ENCODE measurements around the gene TSPOAP1.

Gene TSPOAP1

DNA sequence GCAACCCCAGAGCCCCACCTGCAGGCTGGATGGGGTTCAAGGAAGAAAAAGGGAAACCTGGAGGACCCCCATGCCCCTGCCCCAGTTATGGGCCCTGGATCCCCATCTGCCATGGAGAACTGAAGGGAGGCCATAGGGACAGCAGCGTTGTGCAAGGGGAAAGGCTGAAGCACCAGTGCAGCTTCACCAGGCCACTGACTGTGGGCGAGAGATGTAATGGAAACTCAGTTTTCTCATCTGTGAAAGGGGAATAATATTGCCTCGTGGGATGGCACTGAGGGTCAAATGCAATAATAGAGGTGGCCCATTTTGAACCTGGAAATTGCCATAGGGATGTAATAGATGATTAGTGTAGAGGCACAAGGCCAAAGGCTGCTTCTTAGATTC lies 9.9 kb upstream of the TSPOAP1 start:
- Mint-ChIP-seq H3K4me1 (ENCODE audit: low read depth) (peaks cover 66% of the 10 kb centered on the region), H3K4me3 (peak overlapping the region; percentile 92), H3K36me3 (ENCODE audit: low read depth) (peaks cover 53% of the 10 kb centered on the region), H3K27ac (peak overlapping the region; percentile 99), H3K9me3 (no peaks in the 10 kb centered on the region), H3K27me3 (no peaks in the 10 kb centered on the region)

DNA sequence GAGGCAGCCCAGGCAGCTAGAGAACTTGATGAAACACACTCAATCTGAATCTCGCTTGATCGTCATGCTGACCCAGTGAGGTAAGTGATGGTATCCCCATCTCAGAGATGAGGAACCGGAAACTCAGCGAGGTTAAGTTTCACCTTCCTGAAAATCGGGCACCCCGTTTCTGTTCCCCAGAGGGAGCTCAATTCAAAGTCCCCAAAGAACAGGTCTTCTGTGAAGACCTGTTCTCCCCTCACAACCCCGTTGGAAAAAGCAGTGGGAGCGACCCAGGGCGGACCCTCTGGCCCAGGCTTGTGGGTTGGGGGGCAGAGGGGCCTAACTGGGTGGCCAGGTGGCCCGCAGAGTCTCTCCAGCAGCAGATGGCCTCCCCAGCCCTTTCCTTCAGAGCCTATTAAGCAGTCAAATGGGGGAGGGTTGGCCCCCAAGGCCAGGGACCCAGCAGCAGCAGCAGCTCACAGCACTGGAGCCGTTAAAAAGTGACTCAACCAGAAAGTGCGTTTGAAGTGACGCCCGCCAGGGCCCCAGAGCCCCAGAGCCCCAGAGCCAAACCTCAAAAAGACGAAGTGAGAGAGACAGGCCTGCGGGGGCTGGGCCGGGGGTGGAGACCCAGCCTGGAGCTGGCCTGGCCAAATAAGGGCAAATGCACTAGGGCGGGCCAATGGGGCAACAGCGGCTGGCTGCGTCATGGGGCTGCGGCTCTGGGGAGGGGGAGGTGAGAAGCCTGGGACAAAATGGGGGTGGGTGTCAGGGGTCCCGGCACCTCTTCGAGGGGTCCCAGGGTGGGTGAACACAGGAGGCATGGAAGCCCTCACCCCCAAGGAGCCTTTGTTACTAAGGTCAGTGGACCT lies 9.2 kb upstream of the TSPOAP1 start:
- Mint-ChIP-seq H3K27me3 (no peaks in the 10 kb centered on the region), H3K36me3 (ENCODE audit: low read depth) (peaks cover 51% of the 10 kb centered on the region), H3K4me3 (peak overlapping the region; percentile 92), H3K27ac (peak overlapping the region; percentile 99), H3K9me3 (no peaks in the 10 kb centered on the region), H3K4me1 (ENCODE audit: low read depth) (peaks cover 63% of the 10 kb centered on the region)

DNA sequence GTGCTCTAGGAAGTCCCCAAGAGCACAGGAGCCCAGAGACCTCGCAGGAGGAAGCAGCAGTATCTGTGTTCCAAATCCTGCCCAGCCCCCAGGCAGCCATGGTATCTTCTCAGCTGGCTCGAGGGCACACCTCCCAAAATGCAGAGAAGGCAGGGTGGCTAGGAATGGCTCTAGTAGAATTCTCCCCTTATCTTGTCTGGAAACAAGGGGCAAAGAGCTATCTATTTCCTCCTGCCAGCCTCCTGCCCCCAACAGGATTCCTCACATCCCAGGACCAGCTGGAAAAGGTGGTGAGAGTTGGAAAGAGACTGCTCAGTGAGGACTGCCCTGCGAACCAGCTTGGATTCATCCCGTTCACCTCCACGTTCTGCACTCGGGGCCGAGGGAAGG lies 8.6 kb upstream of the TSPOAP1 start:
- Mint-ChIP-seq H3K4me1 (ENCODE audit: low read depth) (peaks cover 58% of the 10 kb centered on the region), H3K27me3 (no peaks in the 10 kb centered on the region), H3K4me3 (peak overlapping the region; percentile 92), H3K36me3 (ENCODE audit: low read depth) (peaks cover 46% of the 10 kb centered on the region), H3K27ac (peak overlapping the region; percentile 99), H3K9me3 (no peaks in the 10 kb centered on the region)

- Mint-ChIP-seq H3K36me3 (ENCODE audit: low read depth) (peaks cover 46% of the 10 kb centered on the region), H3K4me1 (ENCODE audit: low read depth) (peaks cover 58% of the 10 kb centered on the region)
Measured at GRCh38 chr17:58336456-58337209, 8.0 kb upstream of the TSPOAP1 start.

GRCh38 chr17:58335779-58336455 lies 7.3 kb upstream of the TSPOAP1 start:
- Mint-ChIP-seq H3K9me3 (no peaks in the 10 kb centered on the region), H3K36me3 (ENCODE audit: low read depth) (peaks cover 48% of the 10 kb centered on the region), H3K27me3 (no peaks in the 10 kb centered on the region), H3K4me3 (peak overlapping the region; percentile 92), H3K27ac (peak overlapping the region; percentile 99), H3K4me1 (ENCODE audit: low read depth) (peaks cover 60% of the 10 kb centered on the region)

More at GRCh38 chr17:58336456-58337209, 8.0 kb upstream of the TSPOAP1 start:
- peak overlapping the region; percentile 99 for H3K27ac Mint-ChIP-seq
- H3K9me3 Mint-ChIP-seq: no peaks in the 10 kb centered on the region
- H3K27me3 Mint-ChIP-seq: no peaks in the 10 kb centered on the region
- H3K4me3 Mint-ChIP-seq: peak overlapping the region; percentile 92

DNA sequence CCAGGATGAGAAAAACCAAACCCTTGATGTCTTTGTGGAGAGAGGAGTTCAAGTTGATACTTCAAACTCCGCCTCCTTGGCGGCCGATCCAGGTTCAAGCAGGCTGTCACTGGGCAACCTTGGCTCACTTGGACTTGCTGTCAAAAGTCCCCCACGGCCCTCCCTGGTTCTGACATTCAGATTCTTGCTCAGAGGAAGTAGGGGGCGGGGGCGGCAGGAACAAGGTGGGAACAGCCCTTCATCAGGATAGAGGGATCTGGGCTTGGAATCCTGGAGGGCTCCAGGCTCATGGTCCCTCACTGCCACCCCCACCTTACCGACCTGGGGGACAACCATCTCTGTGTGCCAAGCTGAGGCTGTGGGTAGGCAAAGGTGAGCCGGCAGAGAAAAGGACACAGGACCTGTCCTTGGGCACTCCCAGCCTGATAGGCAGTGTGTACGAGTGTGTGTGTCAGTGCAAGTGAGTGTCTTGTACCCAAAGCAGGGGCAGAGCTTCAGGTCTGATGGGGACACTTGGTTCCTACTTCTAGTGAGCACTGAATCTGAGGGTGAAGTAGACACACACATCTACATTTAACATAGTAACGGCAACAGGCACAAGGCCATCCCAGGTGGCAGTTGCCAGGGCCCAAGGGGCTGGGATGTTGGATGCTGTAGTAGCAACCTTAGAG lies 6.6 kb upstream of the TSPOAP1 start:
- Mint-ChIP-seq H3K4me3 (peak overlapping the region; percentile 92), H3K9me3 (no peaks in the 10 kb centered on the region), H3K4me1 (ENCODE audit: low read depth) (peaks cover 59% of the 10 kb centered on the region), H3K27me3 (no peaks in the 10 kb centered on the region), H3K27ac (peak overlapping the region; percentile 99), H3K36me3 (ENCODE audit: low read depth) (peaks cover 48% of the 10 kb centered on the region)

- H3K4me1 Mint-ChIP-seq (ENCODE audit: low read depth): peaks cover 61% of the 10 kb centered on the region
- peak overlapping the region; percentile 99 for H3K27ac Mint-ChIP-seq
- H3K36me3 Mint-ChIP-seq (ENCODE audit: low read depth): peaks cover 48% of the 10 kb centered on the region
Measured at GRCh38 chr17:58334661-58335060, 6.1 kb upstream of the TSPOAP1 start.

DNA sequence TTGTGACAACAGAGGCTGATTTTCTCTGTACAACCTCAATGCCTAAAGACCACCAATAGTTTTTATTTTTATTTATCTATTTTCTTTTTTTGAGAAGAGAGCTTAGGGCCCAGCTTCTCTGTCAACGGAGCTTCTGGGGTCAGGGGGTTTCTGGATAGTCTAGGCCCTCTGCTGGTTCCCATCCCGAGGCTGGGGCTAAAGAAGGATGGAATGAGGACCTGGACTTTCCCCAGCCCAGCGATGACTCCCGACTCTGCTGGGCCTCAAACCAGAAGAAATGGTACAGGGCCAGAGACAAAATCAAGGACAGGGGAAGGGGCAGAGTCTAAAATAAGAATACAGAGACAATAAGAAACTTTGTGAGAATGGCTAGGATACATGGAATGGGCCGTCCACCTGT lies 5.7 kb upstream of the TSPOAP1 start:
- H3K27ac Mint-ChIP-seq: peak overlapping the region; percentile 99
- peak overlapping the region; percentile 92 for H3K4me3 Mint-ChIP-seq
- H3K9me3 Mint-ChIP-seq: no peaks in the 10 kb centered on the region
- peaks cover 65% of the 10 kb centered on the region for H3K4me1 Mint-ChIP-seq (ENCODE audit: low read depth)
- no peaks in the 10 kb centered on the region for H3K27me3 Mint-ChIP-seq
- H3K36me3 Mint-ChIP-seq (ENCODE audit: low read depth): peaks cover 44% of the 10 kb centered on the region

More at GRCh38 chr17:58334661-58335060, 6.1 kb upstream of the TSPOAP1 start:
- Mint-ChIP-seq H3K4me3 (peak overlapping the region; percentile 92), H3K27me3 (no peaks in the 10 kb centered on the region), H3K9me3 (no peaks in the 10 kb centered on the region)

DNA sequence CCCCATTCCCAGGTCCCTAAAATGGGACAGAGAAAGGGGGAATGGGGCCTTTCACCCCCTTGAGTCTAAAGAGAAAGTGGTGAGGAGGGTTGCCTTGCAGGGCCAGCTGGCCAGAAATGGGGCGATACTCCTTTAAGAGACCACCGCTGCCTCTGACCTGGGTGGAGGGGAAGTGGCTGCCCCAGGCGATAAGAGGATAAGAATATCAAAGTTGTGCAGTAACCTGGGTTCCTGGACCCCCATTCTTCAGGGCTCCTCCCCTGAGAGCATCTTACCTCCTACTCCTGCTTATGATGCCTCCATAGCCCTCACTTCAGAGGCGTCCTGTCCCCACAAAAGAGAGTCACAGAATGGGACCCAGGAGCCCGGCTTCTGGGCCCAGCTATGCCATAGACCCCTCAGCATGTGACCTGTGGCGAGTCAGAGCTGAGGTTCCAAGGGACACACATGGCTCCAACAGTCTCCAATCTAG lies 5.2 kb upstream of the TSPOAP1 start:
- Mint-ChIP-seq H3K27ac (peak overlapping the region; percentile 99), H3K36me3 (ENCODE audit: low read depth) (peaks cover 43% of the 10 kb centered on the region), H3K4me1 (ENCODE audit: low read depth) (peaks cover 70% of the 10 kb centered on the region), H3K27me3 (no peaks in the 10 kb centered on the region), H3K9me3 (no peaks in the 10 kb centered on the region), H3K4me3 (peak overlapping the region; percentile 92)

- Mint-ChIP-seq H3K27me3 (no peaks in the 10 kb centered on the region), H3K4me3 (peak overlapping the region; percentile 92), H3K4me1 (ENCODE audit: low read depth) (peaks cover 72% of the 10 kb centered on the region), H3K27ac (peak overlapping the region; percentile 99), H3K36me3 (ENCODE audit: low read depth) (peaks cover 41% of the 10 kb centered on the region), H3K9me3 (no peaks in the 10 kb centered on the region)
Measured at GRCh38 chr17:58332778-58333735, 4.5 kb upstream of the TSPOAP1 start.

DNA sequence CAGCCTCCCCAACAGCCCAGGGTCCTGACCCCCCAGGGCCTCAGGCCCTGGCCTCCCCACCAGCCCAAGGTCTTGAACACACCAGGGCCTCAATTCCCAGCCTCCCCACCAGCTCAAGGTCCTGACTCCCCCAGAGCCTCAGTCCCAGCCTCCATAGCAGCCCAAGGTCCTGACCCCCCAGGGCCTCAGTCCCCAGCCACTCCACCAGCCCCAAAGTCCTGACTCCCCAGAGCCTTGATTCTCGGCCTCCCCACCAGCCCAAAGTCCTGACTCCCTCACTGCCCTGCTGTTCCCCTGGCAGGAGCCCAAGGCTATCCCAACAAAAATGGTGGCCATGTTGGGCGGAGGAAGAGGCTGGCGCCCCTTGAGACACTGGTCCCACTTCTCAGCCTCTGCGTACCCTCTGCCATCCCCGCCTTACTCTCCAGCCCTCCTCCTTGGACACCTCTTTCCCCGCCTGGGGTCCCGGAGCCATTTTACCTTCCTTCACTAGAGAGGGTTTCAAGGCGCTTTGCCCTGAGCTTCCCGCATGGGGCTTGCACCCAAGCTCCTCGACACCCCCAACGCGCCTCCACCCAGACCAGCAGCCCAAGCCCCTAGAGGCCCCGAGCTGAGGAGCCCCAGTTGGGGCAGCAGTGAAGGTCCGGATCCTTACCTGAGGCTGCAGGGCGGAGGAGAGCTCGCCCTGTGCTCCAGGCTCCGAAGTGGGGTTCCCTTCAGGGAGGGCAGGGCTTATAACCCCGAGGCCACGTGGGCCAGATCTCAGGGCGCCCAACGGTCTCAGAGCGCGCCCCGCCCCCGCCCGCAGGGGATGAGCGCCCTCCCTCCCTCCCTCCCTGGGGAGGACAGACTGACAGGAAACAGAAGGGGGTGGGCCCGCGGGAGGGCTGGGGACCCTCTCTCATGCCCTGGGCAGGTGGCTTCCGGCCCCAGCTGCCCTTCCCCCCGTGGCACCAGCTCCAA lies 3.5 kb upstream of the TSPOAP1 start:
- Mint-ChIP-seq H3K27me3 (no peaks in the 10 kb centered on the region), H3K4me3 (peak overlapping the region; percentile 92), H3K36me3 (ENCODE audit: low read depth) (peaks cover 43% of the 10 kb centered on the region), H3K9me3 (no peaks in the 10 kb centered on the region), H3K27ac (peak overlapping the region; percentile 99), H3K4me1 (ENCODE audit: low read depth) (peaks cover 78% of the 10 kb centered on the region)

- peak overlapping the region; percentile 99 for H3K27ac Mint-ChIP-seq
- peaks cover 43% of the 10 kb centered on the region for H3K36me3 Mint-ChIP-seq (ENCODE audit: low read depth)
- H3K4me1 Mint-ChIP-seq (ENCODE audit: low read depth): peaks cover 78% of the 10 kb centered on the region
- H3K27me3 Mint-ChIP-seq: no peaks in the 10 kb centered on the region
- no peaks in the 10 kb centered on the region for H3K9me3 Mint-ChIP-seq
- peak overlapping the region; percentile 92 for H3K4me3 Mint-ChIP-seq
Measured at GRCh38 chr17:58330997-58331814, 2.6 kb upstream of the TSPOAP1 start.

Measured in stimulated activated naive CD8-positive, alpha-beta T cell treated with anti-CD3 and anti-CD28 coated beads, Interleukin-15, Interleukin-2, amounts not matched to agents 100 ng/mL and 50 ng/mL, for 24 hours (primary cell).